MCF 10A (cell line): ENCODE data around the gene NELL2. TPM values are rescaled to one million over a fixed set of nuclear protein-coding genes. Genes with fewer than 3 reads are reported as not detected.

Experiments
- BruUV-seq: library from RNA; stranded (reverse); fragments of 400-500 nt; replicated peaks from 2 replicates; lab custom pipeline; 2021; lab: Mats Ljungman, UMichigan
- CTCF ChIA-PET: fragments of 300-600 bp; sonication (Branson Sonifier 250); formaldehyde crosslinking; extraction: SDS; loops from one replicate; lab custom pipeline; 2021; ENCODE audit warnings: antibody characterized with exemption, inconsistent platforms; lab: Yijun Ruan, JAX
- POLR2A ChIA-PET: fragments of 300-600, 350-650 bp; sonication (Branson Sonifier 250); formaldehyde crosslinking; extraction: SDS; loops from one replicate; lab custom pipeline; 2020; ENCODE audit warnings: antibody characterized with exemption, inconsistent platforms; lab: Yijun Ruan, JAX
- DNase-seq: peaks from one replicate; pipeline ENCODE4 v3.0.0-alpha.2; 2018; ENCODE audit not compliant: unreplicated experiment
- H3K27ac Mint-ChIP-seq: one replicate; pipeline ENCODE4 v1.8.0; 2022; ENCODE audit warnings: mild to moderate bottlenecking, low read depth, mixed read lengths; ENCODE audit not compliant: unreplicated experiment
- H3K27me3 Mint-ChIP-seq: one replicate; pipeline ENCODE4 v1.8.0; 2022; ENCODE audit warnings: mixed read lengths; ENCODE audit not compliant: insufficient read depth, unreplicated experiment
- H3K36me3 Mint-ChIP-seq: one replicate; pipeline ENCODE4 v1.8.0; 2022; ENCODE audit warnings: mild to moderate bottlenecking, moderate library complexity, mixed read lengths; ENCODE audit not compliant: insufficient read depth, unreplicated experiment
- H3K4me1 Mint-ChIP-seq: one replicate; pipeline ENCODE4 v1.8.0; 2022; ENCODE audit warnings: mixed read lengths; ENCODE audit not compliant: insufficient read depth, unreplicated experiment
- H3K4me3 Mint-ChIP-seq: one replicate; pipeline ENCODE4 v1.8.0; 2022; ENCODE audit warnings: mild to moderate bottlenecking, moderate library complexity, mixed read lengths; ENCODE audit not compliant: unreplicated experiment
- H3K9me3 Mint-ChIP-seq: one replicate; pipeline ENCODE4 v1.8.0; 2022; ENCODE audit warnings: mixed read lengths; ENCODE audit not compliant: unreplicated experiment
- CTCF ChIP-seq: fragments of 200-600 bp; IDR thresholded peaks from one replicate; pipeline ENCODE4 v1.8.0; 2022; ENCODE audit warnings: antibody characterized with exemption, mild to moderate bottlenecking; ENCODE audit not compliant: unreplicated experiment
- intact Hi-C: fragments of 100-400 bp; cut with micrococcal nuclease; formaldehyde crosslinking; loops from 2 replicates; pipeline ENCODE4 v1.14.1; 2022
- total RNA-seq: library from RNA; stranded (reverse); gene quantifications from 2 replicates; pipeline ENCODE4 v1.2.3, GENCODE V29; 2022

NELL2 gene
- total RNA-seq, 1 experiment from 2014 or later, result not detected

- no TSS peak for BruUV-seq
- CTCF ChIA-PET, result no interaction called here
- H3K4me3 Mint-ChIP-seq, result no peak overlapping the region
Observed at GRCh38 chr12:44574586-44574985, 301.5 kb downstream of the NELL2 start.

GRCh38 chr12:44573723-44574122, 302.4 kb downstream of the NELL2 start:
- no peaks in the 10 kb centered on the region for H3K27me3 Mint-ChIP-seq
- no peaks in the 10 kb centered on the region for H3K36me3 Mint-ChIP-seq
- no TSS peak for BruUV-seq
- intact Hi-C loops, result no loop called here
- no peak for DNase-seq
- H3K9me3 Mint-ChIP-seq, result no peaks in the 10 kb centered on the region
- no peaks in the 10 kb centered on the region for H3K4me1 Mint-ChIP-seq
- CTCF ChIA-PET, result no interaction called here
- no peak overlapping the region for H3K4me3 Mint-ChIP-seq
- no peak for TF ChIP-seq CTCF
- POLR2A ChIA-PET, result no interaction called here
- H3K27ac Mint-ChIP-seq, result no peak overlapping the region

More at GRCh38 chr12:44574586-44574985, 301.5 kb downstream of the NELL2 start:
- intact Hi-C loops, result no loop called here
- no peaks in the 10 kb centered on the region for H3K4me1 Mint-ChIP-seq
- DNase-seq, result no peak
- no peak overlapping the region for H3K27ac Mint-ChIP-seq
- TF ChIP-seq CTCF, result no peak
- POLR2A ChIA-PET, result no interaction called here
- no peaks in the 10 kb centered on the region for H3K27me3 Mint-ChIP-seq
- no peaks in the 10 kb centered on the region for H3K36me3 Mint-ChIP-seq
- H3K9me3 Mint-ChIP-seq, result no peaks in the 10 kb centered on the region

GRCh38 chr12:44571006-44571550, 305.0 kb downstream of the NELL2 start:
- Mint-ChIP-seq H3K4me1 (no peaks in the 10 kb centered on the region), H3K27ac (no peak overlapping the region), H3K4me3 (no peak overlapping the region), H3K27me3 (no peaks in the 10 kb centered on the region), H3K36me3 (no peaks in the 10 kb centered on the region), H3K9me3 (no peaks in the 10 kb centered on the region)
- DNase-seq, result peak; percentile 11
- ChIA-PET POLR2A (no interaction called here), CTCF (interaction anchor here (1.3 kb wide), 1 partner anchor 40 kb away, joined by 4 read pairs; no protein-coding TSS in a partner anchor)
- no peak for TF ChIP-seq CTCF
- BruUV-seq, result no TSS peak
- intact Hi-C loops, result no loop called here

GRCh38 chr12:44570036-44570583, 306.0 kb downstream of the NELL2 start:
- no peaks in the 10 kb centered on the region for H3K27me3 Mint-ChIP-seq
- intact Hi-C loops, result no loop called here
- POLR2A ChIA-PET, result no interaction called here
- no peak overlapping the region for H3K4me3 Mint-ChIP-seq
- H3K9me3 Mint-ChIP-seq, result no peaks in the 10 kb centered on the region
- H3K36me3 Mint-ChIP-seq, result no peaks in the 10 kb centered on the region
- no peak overlapping the region for H3K27ac Mint-ChIP-seq
- H3K4me1 Mint-ChIP-seq, result no peaks in the 10 kb centered on the region
- BruUV-seq, result no TSS peak
- CTCF ChIA-PET, result no interaction called here
- DNase-seq, result no peak
- TF ChIP-seq CTCF, result no peak
